ENCODE data around the gene HRK. TPM values are rescaled to one million over a fixed set of nuclear protein-coding genes. Genes with fewer than 3 reads are reported as not detected.

Gene HRK
- total and polyA plus RNA-seq, 2 of the 13 experiments (the other 11 are each of a cell fraction or from before 2014, with no cell fraction given) = 0.02 TPM; not detected in 1

- TF ChIP-seq, protein P1, sequence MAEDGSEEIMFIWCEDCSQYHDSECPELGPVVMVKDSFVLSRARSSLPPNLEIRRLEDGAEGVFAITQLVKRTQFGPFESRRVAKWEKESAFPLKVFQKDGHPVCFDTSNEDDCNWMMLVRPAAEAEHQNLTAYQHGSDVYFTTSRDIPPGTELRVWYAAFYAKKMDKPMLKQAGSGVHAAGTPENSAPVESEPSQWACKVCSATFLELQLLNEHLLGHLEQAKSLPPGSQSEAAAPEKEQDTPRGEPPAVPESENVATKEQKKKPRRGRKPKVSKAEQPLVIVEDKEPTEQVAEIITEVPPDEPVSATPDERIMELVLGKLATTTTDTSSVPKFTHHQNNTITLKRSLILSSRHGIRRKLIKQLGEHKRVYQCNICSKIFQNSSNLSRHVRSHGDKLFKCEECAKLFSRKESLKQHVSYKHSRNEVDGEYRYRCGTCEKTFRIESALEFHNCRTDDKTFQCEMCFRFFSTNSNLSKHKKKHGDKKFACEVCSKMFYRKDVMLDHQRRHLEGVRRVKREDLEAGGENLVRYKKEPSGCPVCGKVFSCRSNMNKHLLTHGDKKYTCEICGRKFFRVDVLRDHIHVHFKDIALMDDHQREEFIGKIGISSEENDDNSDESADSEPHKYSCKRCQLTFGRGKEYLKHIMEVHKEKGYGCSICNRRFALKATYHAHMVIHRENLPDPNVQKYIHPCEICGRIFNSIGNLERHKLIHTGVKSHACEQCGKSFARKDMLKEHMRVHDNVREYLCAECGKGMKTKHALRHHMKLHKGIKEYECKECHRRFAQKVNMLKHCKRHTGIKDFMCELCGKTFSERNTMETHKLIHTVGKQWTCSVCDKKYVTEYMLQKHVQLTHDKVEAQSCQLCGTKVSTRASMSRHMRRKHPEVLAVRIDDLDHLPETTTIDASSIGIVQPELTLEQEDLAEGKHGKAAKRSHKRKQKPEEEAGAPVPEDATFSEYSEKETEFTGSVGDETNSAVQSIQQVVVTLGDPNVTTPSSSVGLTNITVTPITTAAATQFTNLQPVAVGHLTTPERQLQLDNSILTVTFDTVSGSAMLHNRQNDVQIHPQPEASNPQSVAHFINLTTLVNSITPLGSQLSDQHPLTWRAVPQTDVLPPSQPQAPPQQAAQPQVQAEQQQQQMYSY (CRISPR knock-in tag; IDR thresholded peaks at IDR 0.05) = no peak
- no peak for TF ChIP-seq ZNF704 (CRISPR knock-in tag; IDR thresholded peaks at IDR 0.05; ENCODE audit: borderline replicate concordance)
- TF ChIP-seq RFXANK (CRISPR knock-in tag; IDR thresholded peaks at IDR 0.05) = no peak
Observed at GRCh38 chr12:116808113-116809105, 72.8 kb downstream of the HRK start (continued).

GRCh38 chr12:116807546-116807945, 73.7 kb downstream of the HRK start:
- FAIRE-seq (no peak), DNase-seq (ENCODE audit: low spot score) (no peak), ATAC-seq (no peak)
- Histone ChIP-seq H3K9ac (ENCODE audit: insufficient read depth, low read depth, low read length) (no peak overlapping the region), H2AFZ (ENCODE audit: low read length) (no peak overlapping the region), H3K79me2 (ENCODE audit: insufficient read depth, low read length) (no peaks in the 10 kb centered on the region), H3K4me3 (replicated peaks in 1 of 3; ENCODE audit: insufficient read depth in 1 of 3, low read depth in 2 of 3, low read length in 3 of 3) (no peak overlapping the region), H3K36me3 (replicated peaks in 1 of 2; ENCODE audit: control insufficient read depth in 1 of 2, insufficient read depth in 2 of 2, low read length in 2 of 2) (no peaks in the 10 kb centered on the region), H3K27me3 (ENCODE audit: control insufficient read depth in 1 of 2, insufficient read depth in 2 of 2, low read length in 2 of 2) (no peaks in the 10 kb centered on the region), H4K20me1 (ENCODE audit: insufficient read depth, low read length) (no peaks in the 10 kb centered on the region), H3K4me1 (ENCODE audit: insufficient read depth, low read length) (no peaks in the 10 kb centered on the region), H3K9me3 (ENCODE audit: low read length) (no peaks in the 10 kb centered on the region), H3K27ac (ENCODE audit: extremely low read length, insufficient read depth, low read length) (no peak overlapping the region), H3K4me2 (ENCODE audit: low read depth, low read length) (no peak overlapping the region)
- intact Hi-C loops (cut with micrococcal nuclease; ENCODE audit: unreplicated experiment) = no loop called here
- CTCF ChIA-PET (ENCODE audit: low intra/inter-chr PET ratio, low total read pairs) = no interaction called here
- WGBS (ENCODE audit: low lambda C conversion rate) = 90% methylated on average over 6 of the region's 6 CpGs
- in situ Hi-C loops (cut with HindIII; ENCODE audit: extremely low pct_ligation_motif_present, low pct_unique_long_range_greater_than_20kb) = no loop called here
- POLR2A ChIA-PET = no interaction called here
- BruUV-seq (replicated peaks) = no TSS peak
- TF ChIP-seq ZSCAN31 (CRISPR knock-in tag; IDR thresholded peaks at IDR 0.05; ENCODE audit: low read depth) (no peak), NAIF1 (CRISPR knock-in tag; IDR thresholded peaks at IDR 0.05; ENCODE audit: borderline replicate concordance) (no peak), LCORL (IDR thresholded peaks at IDR 0.05) (no peak), LCORL (CRISPR knock-in tag; IDR thresholded peaks at IDR 0.05) (no peak), ZBTB42 (CRISPR knock-in tag; IDR thresholded peaks at IDR 0.05) (no peak)
- TF ChIP-seq, protein P2, sequence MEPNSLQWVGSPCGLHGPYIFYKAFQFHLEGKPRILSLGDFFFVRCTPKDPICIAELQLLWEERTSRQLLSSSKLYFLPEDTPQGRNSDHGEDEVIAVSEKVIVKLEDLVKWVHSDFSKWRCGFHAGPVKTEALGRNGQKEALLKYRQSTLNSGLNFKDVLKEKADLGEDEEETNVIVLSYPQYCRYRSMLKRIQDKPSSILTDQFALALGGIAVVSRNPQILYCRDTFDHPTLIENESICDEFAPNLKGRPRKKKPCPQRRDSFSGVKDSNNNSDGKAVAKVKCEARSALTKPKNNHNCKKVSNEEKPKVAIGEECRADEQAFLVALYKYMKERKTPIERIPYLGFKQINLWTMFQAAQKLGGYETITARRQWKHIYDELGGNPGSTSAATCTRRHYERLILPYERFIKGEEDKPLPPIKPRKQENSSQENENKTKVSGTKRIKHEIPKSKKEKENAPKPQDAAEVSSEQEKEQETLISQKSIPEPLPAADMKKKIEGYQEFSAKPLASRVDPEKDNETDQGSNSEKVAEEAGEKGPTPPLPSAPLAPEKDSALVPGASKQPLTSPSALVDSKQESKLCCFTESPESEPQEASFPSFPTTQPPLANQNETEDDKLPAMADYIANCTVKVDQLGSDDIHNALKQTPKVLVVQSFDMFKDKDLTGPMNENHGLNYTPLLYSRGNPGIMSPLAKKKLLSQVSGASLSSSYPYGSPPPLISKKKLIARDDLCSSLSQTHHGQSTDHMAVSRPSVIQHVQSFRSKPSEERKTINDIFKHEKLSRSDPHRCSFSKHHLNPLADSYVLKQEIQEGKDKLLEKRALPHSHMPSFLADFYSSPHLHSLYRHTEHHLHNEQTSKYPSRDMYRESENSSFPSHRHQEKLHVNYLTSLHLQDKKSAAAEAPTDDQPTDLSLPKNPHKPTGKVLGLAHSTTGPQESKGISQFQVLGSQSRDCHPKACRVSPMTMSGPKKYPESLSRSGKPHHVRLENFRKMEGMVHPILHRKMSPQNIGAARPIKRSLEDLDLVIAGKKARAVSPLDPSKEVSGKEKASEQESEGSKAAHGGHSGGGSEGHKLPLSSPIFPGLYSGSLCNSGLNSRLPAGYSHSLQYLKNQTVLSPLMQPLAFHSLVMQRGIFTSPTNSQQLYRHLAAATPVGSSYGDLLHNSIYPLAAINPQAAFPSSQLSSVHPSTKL (CRISPR knock-in tag; IDR thresholded peaks at IDR 0.05) = no peak
- TF ChIP-seq, protein P3, sequence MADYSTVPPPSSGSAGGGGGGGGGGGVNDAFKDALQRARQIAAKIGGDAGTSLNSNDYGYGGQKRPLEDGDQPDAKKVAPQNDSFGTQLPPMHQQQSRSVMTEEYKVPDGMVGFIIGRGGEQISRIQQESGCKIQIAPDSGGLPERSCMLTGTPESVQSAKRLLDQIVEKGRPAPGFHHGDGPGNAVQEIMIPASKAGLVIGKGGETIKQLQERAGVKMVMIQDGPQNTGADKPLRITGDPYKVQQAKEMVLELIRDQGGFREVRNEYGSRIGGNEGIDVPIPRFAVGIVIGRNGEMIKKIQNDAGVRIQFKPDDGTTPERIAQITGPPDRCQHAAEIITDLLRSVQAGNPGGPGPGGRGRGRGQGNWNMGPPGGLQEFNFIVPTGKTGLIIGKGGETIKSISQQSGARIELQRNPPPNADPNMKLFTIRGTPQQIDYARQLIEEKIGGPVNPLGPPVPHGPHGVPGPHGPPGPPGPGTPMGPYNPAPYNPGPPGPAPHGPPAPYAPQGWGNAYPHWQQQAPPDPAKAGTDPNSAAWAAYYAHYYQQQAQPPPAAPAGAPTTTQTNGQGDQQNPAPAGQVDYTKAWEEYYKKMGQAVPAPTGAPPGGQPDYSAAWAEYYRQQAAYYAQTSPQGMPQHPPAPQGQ (CRISPR knock-in tag; IDR thresholded peaks at IDR 0.05; ENCODE audit: borderline replicate concordance) = no peak
